ENCODE data around the gene KLK15. TPM values are rescaled to one million over a fixed set of nuclear protein-coding genes. Genes with fewer than 3 reads are reported as not detected.

The KLK15 gene
- not detected for total RNA-seq

DNA sequence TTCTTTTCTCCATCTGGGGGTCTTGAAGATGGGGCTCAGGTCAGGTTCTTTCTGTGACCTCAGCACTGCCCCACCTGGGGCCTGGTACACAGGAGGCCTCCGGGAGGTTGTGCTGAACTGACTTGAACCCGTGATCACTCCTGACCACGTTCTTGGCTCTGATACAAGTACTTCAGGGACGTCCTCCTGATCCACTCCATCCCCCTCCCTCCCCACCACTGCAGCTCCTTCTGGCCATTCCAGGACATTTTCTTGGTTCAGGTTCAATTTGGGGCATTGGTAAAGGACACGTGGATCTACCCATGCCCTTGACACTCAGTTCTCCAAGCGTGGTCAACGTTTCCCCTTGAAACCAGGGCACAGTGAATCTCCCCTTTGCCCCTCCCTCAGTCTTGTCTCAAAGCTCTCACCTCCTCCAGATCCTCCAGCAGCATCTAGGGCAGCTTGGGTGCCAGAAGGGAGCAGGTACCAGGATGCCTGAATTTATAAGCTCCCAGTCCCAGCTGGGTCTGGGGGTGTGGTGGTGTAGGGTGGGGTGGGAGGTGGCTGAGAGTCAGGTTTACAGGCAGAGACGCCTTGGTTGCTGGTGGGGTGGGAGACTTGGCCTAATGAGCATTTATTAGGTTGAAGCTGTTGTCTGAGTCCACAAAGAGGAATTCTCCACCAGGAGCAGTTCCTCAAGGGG is at the start of gene KLK15:
TSS of gene KLK15 (minus strand) at position 458 of the 685 bp plus-strand sequence. CDS start 2,082 bp downstream, outside the sequence.
- POLR2A ChIA-PET: no interaction called here
- CTCF ChIA-PET: no interaction called here

GRCh38 chr19:50882188-50882587 is 48.8 kb upstream of the KLK15 start:
- CTCF ChIA-PET: interaction anchor here (1.0 kb wide), 1 partner anchor 40 kb away, joined by 3 read pairs; no protein-coding TSS in a partner anchor

DNA sequence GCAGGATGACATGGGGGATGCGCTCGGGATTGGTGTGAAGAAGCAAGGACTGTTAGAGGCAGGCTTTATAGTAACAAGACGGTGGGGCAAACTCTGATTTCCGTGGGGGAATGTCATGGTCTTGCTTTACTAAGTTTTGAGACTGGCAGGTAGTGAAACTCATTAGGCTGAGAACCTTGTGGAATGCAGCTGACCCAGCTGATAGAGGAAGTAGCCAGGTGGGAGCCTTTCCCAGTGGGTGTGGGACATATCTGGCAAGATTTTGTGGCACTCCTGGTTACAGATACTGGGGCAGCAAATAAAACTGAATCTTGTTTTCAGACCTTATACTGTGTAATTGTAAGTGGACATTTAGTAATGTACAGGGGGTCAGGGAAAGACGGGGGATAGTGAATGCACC is 46.9 kb upstream of the KLK15 start:
- POLR2A ChIA-PET: no interaction called here
- CTCF ChIA-PET: no interaction called here

More at GRCh38 chr19:50882188-50882587, 48.8 kb upstream of the KLK15 start:
- POLR2A ChIA-PET: no interaction called here

GRCh38 chr19:50878851-50879250 is 45.5 kb upstream of the KLK15 start:
- CTCF ChIA-PET: no interaction called here
- POLR2A ChIA-PET: no interaction called here

GRCh38 chr19:50877338-50877737 is 44.0 kb upstream of the KLK15 start:
- ChIA-PET CTCF (no interaction called here), POLR2A (no interaction called here)

- ChIA-PET CTCF (no interaction called here), POLR2A (no interaction called here)
Measured at GRCh38 chr19:50876456-50876855, 43.1 kb upstream of the KLK15 start.

DNA sequence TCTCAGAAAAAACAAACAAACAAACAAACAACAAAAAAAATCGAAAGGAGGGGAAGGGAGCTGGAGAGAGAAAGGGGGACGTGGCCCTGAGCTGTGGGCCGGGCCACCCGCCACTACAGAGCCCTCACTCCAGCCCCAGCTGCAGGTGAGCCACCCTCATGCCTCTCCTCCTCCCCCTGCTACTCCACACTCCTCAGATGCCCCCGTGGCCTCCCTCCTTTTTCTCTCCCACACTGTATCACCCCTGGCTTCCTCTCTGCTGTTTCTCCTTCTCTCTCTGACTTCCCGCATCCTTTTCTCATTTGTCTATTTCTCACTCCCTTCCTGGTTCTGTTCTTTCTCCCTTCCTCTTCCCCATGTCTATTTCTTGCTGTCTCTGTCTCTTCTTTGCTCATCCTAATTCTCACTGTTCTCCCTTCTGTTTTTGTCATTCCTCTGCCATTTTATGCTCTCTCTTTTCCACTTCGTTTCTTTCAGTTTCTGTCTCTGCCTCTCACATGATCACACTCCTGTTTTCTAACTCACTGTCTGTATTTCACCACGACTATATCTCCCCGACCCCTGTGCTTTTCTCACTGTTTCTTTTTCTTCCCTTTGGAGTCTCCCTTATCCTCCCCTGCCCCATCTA is 42.5 kb upstream of the KLK15 start:
- POLR2A ChIA-PET: interaction anchor here (0.6 kb wide), 1 partner anchor 105 kb away, joined by 5 read pairs; the partner anchor contains the start of gene GPR32
- CTCF ChIA-PET: no interaction called here

- ChIA-PET POLR2A (no interaction called here), CTCF (no interaction called here)
Measured at GRCh38 chr19:50874211-50874610, 40.8 kb upstream of the KLK15 start.

GRCh38 chr19:50873056-50873455 is 39.7 kb upstream of the KLK15 start, which contains the start of gene KLK2:
Gene KLK2, plus strand, starts transcription at chr19:50873439. Its CDS starts 35 bp downstream, at chr19:50873474.
- POLR2A ChIA-PET: no interaction called here
- CTCF ChIA-PET: no interaction called here

DNA sequence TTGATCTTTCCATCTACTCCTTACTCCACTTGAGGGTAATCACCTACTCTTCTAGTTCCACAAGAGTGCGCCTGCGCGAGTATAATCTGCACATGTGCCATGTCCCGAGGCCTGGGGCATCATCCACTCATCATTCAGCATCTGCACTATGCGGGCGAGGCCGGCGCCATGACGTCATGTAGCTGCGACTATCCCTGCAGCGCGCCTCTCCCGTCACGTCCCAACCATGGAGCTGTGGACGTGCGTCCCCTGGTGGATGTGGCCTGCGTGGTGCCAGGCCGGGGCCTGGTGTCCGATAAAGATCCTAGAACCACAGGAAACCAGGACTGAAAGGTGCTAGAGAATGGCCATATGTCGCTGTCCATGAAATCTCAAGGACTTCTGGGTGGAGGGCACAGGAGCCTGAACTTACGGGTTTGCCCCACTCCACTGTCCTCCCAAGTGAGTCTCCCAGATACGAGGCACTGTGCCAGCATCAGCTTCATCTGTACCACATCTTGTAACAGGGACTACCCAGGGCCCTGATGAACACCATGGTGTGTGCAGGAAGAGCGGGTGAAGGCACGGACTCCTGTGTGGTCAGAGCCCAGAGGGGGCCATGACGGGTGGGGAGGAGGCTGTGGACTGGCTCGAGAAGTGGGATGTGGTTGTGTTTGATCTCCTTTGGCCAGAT is 37.2 kb upstream of the KLK15 start:
- CTCF ChIA-PET: interaction anchor here (0.6 kb wide), 1 partner anchor 413 kb away, joined by 3 read pairs; no protein-coding TSS in a partner anchor
- POLR2A ChIA-PET: no interaction called here

- POLR2A ChIA-PET: no interaction called here
- CTCF ChIA-PET: no interaction called here
Measured at GRCh38 chr19:50869479-50869878, 36.1 kb upstream of the KLK15 start.

DNA sequence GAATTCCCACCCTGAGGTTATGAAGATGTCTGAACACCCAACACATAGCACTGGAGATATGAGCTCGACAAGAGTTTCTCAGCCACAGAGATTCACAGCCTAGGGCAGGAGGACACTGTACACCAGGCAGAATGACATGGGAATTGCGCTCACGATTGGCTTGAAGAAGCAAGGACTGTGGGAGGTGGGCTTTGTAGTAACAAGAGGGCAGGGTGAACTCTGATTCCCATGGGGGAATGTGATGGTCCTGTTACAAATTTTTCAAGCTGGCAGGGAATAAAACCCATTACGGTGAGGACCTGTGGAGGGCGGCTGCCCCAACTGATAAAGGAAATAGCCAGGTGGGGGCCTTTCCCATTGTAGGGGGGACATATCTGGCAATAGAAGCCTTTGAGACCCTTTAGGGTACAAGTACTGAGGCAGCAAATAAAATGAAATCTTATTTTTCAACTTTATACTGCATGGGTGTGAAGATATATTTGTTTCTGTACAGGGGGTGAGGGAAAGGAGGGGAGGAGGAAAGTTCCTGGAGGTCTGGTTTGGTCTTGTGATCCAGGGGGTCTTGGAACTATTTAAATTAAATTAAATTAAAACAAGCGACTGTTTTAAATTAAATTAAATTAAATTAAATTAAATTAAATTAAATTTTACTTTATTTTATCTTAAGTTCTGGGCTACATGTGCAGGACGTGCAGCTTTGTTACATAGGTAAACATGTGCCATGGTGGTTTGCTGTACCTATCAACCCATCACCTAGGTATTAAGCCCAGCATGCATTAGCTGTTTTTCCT is 28.3 kb upstream of the KLK15 start:
- ChIA-PET CTCF (no interaction called here), POLR2A (no interaction called here)

GRCh38 chr19:50861010-50861409 is 27.6 kb upstream of the KLK15 start:
- CTCF ChIA-PET: interaction anchor here (0.5 kb wide), 1 partner anchor 23 kb away, joined by 3 read pairs; no protein-coding TSS in a partner anchor
- POLR2A ChIA-PET: no interaction called here

DNA sequence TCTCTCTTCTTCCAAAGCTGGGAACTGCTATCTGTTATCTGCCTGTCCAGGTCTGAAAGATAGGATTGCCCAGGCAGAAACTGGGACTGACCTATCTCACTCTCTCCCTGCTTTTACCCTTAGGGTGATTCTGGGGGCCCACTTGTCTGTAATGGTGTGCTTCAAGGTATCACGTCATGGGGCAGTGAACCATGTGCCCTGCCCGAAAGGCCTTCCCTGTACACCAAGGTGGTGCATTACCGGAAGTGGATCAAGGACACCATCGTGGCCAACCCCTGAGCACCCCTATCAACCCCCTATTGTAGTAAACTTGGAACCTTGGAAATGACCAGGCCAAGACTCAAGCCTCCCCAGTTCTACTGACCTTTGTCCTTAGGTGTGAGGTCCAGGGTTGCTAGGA is 26.5 kb upstream of the KLK15 start:
- POLR2A ChIA-PET: no interaction called here
- CTCF ChIA-PET: no interaction called here

DNA sequence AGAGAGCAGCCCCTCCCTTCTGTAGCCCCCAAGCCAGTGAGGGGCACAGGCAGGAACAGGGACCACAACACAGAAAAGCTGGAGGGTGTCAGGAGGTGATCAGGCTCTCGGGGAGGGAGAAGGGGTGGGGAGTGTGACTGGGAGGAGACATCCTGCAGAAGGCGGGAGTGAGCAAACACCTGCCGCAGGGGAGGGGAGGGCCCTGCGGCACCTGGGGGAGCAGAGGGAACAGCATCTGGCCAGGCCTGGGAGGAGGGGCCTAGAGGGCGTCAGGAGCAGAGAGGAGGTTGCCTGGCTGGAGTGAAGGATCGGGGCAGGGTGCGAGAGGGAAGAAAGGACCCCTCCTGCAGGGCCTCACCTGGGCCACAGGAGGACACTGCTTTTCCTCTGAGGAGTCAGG is 25.5 kb upstream of the KLK15 start:
- ChIA-PET CTCF (no interaction called here), POLR2A (no interaction called here)

DNA sequence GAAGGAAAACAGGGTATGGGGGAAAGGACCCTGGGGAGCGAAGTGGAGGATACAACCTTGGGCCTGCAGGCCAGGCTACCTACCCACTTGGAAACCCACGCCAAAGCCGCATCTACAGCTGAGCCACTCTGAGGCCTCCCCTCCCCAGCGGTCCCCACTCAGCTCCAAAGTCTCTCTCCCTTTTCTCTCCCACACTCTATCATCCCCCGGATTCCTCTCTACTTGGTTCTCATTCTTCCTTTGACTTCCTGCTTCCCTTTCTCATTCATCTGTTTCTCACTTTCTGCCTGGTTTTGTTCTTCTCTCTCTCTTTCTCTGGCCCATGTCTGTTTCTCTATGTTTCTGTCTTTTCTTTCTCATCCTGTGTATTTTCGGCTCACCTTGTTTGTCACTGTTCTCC is 24.0 kb upstream of the KLK15 start:
- ChIA-PET CTCF (no interaction called here), POLR2A (no interaction called here)

DNA sequence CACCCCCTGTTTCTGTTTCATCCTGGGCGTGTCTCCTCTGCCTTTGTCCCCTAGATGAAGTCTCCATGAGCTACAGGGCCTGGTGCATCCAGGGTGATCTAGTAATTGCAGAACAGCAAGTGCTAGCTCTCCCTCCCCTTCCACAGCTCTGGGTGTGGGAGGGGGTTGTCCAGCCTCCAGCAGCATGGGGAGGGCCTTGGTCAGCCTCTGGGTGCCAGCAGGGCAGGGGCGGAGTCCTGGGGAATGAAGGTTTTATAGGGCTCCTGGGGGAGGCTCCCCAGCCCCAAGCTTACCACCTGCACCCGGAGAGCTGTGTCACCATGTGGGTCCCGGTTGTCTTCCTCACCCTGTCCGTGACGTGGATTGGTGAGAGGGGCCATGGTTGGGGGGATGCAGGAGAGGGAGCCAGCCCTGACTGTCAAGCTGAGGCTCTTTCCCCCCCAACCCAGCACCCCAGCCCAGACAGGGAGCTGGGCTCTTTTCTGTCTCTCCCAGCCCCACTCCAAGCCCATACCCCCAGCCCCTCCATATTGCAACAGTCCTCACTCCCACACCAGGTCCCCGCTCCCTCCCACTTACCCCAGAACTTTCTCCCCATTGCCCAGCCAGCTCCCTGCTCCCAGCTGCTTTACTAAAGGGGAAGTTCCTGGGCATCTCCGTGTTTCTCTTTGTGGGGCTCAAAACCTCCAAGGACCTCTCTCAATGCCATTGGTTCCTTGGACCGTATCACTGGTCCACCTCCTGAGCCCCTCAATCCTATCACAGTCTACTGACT is 21.4 kb upstream of the KLK15 start, which contains the start of gene KLK3:
TSS of gene KLK3 (plus strand) at position 280 of the 775 bp plus-strand sequence. CDS start at position 321, 41 bp downstream.
- CTCF ChIA-PET: no interaction called here
- POLR2A ChIA-PET: no interaction called here

GRCh38 chr19:50851620-50852019 is 18.2 kb upstream of the KLK15 start:
- POLR2A ChIA-PET: no interaction called here

DNA sequence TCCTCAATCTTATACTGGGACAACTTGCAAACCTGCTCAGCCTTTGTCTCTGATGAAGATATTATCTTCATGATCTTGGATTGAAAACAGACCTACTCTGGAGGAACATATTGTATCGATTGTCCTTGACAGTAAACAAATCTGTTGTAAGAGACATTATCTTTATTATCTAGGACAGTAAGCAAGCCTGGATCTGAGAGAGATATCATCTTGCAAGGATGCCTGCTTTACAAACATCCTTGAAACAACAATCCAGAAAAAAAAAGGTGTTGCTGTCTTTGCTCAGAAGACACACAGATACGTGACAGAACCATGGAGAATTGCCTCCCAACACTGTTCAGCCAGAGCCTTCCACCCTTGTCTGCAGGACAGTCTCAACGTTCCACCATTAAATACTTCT is 17.4 kb upstream of the KLK15 start:
- CTCF ChIA-PET: no interaction called here

More at GRCh38 chr19:50851620-50852019, 18.2 kb upstream of the KLK15 start:
- CTCF ChIA-PET: no interaction called here

More for the DNA sequence above, 17.4 kb upstream of the KLK15 start:
- POLR2A ChIA-PET: no interaction called here

Measured in activated CD8-positive, alpha-beta memory T cell treated with anti-CD3 and anti-CD28 coated beads for 36 hours (primary cell).